A673 (cell line): ENCODE measurements around the gene ATAD3C.

ENCODE experiments used
- EZH2 ChIP-seq: fragments of 200-600 bp; sonication (generic); IDR thresholded peaks from 2 replicates; pipeline ENCODE4 v1.6.1; 2017; ENCODE audit warnings: borderline replicate concordance, low read depth, mild to moderate bottlenecking, mixed read lengths, antibody characterized with exemption, low read length; ENCODE audit not compliant: poor library complexity, severe bottlenecking
- TF ChIP-seq, protein P1 (sequence below): fragments of 300-800, 200-600 bp; sonication (generic); conservative IDR thresholded peaks from 2 replicates; pipeline ENCODE4 v1.5.1; 2017; ENCODE audit warnings: low read depth, mild to moderate bottlenecking, antibody characterized with exemption, low read length, moderate library complexity, mixed read lengths

GRCh38 chr1:1452882-1453281 lies 3.4 kb downstream of the ATAD3C start:
- TF ChIP-seq, protein P1, sequence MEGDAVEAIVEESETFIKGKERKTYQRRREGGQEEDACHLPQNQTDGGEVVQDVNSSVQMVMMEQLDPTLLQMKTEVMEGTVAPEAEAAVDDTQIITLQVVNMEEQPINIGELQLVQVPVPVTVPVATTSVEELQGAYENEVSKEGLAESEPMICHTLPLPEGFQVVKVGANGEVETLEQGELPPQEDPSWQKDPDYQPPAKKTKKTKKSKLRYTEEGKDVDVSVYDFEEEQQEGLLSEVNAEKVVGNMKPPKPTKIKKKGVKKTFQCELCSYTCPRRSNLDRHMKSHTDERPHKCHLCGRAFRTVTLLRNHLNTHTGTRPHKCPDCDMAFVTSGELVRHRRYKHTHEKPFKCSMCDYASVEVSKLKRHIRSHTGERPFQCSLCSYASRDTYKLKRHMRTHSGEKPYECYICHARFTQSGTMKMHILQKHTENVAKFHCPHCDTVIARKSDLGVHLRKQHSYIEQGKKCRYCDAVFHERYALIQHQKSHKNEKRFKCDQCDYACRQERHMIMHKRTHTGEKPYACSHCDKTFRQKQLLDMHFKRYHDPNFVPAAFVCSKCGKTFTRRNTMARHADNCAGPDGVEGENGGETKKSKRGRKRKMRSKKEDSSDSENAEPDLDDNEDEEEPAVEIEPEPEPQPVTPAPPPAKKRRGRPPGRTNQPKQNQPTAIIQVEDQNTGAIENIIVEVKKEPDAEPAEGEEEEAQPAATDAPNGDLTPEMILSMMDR: no peak
- TF ChIP-seq EZH2: no peak
